Activated CD8-positive, alpha-beta memory T cell treated with anti-CD3 and anti-CD28 coated beads, Interleukin-2, amount 50 U/mL, for 1 hour (primary cell): Measurements from ENCODE around the gene SYT5.
"Not testable (repeated sequence)": the region's sequence is repeated elsewhere in the genome, so short reads cannot be mapped to it uniquely, and the experiment has no call there.

Experiments used
- DNase-seq: peaks from one replicate; pipeline ENCODE4 v3.0.0-alpha.2; 2020; ENCODE audit errors: extremely low read depth

SYT5 gene

DNA sequence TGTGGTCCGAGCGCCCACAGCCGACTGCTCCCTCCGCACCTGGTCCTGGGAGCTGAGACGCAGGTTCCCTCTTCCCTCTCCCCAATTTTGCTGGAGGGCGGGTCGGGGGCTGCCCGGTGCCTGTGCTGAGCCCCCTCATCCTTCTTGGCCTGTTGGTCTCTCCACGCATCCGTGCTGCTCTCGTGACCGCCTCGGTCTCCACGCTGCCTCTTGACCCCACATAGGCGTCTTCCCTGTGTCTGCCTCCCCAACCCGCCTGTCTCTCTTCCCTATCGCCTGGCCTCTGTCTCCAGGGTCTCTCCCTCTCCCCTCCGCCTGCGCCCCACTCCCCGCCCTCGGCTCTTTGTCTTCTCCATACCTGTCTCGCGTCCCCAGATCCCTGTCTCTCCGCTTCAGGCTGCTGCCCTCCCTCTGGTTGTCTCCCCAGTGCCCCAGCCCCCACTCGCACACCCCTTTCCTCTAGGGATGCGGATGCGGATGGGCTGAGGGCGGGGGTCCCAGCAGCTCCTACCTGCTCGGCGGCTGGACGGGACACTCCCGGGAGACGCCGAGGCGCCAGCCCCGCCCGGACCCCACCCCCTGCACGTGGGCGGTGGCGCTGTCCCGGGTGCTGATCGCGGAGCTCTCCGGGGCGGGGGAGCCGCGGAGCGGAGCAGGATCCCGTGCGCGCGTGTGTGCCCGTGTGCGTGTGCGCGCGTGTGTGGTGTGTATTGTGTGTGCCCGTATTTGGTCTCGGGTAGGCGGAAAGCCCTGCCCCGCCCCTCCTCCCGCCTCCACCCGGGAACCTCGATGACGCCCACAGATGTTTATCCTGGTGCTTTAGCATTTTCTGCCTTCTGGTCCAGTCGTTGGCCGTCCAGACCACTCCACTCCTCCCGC lies at the start of gene SYT5:
SYT5 (minus strand) TSS at position 684 of the 879 bp plus-strand sequence. CDS start 1,248 bp downstream, outside the sequence.
- no peak for DNase-seq

DNA sequence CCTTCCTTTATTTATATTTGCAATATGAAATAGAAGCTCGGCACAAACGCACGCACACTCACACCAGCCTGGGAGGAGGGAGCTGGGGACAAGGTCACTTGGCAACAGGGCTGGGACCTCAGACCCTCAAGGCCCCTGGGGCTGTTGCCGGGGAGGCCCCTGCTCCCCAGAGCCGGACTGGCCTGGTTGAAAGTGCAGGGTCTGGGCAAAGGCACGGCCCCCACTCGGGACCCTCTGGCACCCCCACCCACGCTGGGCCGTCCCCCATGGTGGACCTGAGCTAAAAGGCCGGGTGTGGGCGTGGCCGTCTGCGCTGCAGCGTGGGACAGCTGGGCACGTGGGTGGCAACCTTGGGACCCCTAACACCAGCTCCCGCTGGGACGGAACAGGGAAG lies 49.7 kb upstream of the SYT5 start:
- no peak for DNase-seq

DNA sequence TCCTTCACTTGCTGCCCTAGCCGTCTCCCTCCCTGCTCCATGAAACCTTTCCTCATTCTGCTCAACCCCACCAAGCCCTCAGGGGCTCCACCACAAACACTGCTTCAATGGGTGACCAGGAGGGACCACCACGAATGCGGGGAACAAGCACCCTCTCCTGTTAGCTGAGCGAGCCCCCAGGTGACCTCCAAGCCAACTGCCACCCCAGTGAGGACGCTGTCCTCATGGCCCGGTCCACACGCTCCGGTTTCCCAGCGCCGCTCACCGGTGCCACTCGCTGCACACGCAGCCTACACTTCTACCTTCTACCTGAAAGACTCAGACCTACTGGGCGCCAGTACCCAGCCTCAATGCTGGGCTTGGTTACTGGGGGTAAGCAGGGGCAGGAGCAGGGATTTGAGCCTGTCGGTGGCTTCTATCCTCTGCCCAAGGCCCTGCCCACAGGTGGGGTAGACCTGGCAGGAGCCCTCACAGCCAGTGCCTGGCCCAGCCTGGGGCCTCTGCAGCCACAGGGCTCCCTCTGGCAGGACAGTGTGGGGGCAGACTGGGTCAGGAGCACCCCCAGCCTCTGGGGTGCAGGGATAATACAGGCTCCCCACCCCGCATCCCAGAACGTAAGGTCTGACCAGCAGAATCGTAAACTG lies 49.2 kb upstream of the SYT5 start:
- no peak for DNase-seq

DNA sequence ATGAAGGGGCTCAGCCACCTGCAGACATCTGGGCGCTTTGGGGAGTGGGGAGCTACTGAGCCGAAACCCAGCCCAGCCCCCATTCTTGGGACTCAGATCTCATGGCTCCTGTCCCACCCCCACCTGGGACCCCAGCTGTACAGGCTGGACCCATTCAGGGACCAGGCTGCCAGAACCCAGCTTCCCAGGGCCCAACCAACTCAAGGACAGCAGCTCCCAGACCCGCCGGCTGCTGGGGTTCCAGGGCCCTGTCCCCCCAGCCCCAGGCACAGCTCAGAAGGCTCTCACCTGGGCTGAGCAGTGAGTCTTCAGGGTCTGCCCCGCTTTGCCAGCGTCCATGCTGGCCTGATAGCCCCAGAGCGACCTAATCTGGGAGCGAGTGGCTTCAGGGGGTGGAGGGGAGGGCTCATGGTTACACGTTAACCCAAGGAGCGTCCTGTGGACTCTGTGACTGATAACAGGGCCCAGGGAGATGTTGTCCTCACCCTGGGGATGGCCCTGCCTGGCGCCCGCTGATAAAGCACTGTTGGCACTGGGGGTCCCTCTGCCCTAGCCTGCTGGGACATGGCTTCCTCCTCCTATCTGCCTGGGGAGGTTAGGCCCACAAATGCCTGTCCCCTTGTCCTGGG lies 48.4 kb upstream of the SYT5 start, which contains the start of gene TMEM86B:
TMEM86B (minus strand) TSS at position 361 of the 629 bp plus-strand sequence; CDS start at position 339, 22 bp downstream.
- no peak for DNase-seq

DNA sequence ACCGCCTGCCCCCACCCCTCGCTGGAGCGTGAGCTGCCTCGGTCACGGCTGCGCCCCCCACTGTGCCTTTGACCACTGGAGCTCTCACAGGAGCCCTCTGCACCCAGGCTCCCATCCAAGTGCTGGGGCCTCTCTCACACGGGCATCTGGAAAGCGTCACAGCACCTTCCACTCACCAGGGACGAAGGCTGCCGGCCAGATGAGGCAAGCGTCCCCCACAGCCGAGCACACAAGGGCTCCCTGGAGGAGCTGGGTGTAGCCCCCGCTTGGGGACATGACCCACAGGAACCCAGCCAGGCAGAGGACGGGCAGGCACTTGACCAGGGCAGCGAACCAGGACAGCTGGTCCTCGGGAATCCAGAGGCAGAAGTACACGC lies 47.9 kb upstream of the SYT5 start:
- DNase-seq: no peak

DNA sequence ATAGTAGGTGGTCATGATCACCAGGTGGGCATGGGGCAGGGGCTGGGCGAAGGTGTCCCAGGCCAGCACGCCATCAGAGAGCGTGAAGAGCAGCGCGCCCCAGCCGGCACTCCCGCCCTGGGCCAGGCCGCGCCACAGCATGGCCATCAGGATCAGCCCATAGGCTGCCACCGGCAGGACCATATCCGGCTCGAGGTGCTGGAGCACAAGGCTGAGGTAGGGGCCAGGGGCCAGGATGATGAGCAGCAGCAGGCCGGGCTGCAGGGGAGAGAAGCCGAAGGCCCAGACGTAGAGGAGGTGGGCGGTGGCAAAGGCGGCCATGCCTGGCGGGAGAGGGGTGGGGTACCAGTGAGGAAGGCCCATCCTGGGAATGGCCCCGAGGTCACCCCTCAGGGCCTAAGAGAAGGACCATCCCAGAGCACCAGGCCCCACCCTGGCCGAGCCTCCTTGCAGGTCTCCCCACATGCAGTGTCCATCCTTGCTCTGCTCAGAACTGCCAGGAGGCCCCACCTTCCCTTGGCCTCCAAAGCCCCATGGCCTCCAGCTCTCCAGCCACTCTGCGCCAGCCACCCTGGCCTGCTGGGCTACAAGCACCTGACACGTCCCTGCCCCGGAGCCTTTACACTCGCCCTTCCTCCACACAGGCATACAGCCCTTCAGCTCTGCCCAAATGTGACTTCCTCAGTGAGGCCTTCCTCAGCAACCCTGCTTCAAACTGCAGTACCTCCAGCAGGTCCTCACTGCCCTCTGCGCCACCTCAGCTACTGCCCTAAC lies 47.3 kb upstream of the SYT5 start:
- no peak for DNase-seq

DNA sequence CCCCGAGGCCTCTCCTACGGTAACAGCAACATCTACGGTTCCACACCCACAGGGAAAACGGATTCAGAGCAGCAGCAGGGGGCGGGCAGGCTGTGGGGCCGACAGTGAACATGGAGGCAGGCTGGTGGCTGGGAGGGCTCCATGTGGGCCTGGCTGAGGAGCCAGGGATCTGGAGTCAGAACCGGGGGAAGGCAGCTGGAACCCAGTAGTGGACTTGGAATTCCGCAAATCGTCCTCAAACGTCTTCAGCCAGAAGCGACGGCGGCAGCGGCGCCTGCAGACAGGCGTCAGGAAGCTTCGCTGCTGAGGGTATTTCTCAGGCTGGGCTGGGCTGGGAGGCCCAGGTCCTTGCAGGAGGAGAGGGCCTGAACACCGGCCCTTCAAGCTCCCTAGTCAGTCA lies 46.7 kb upstream of the SYT5 start:
- no peak for DNase-seq

DNA sequence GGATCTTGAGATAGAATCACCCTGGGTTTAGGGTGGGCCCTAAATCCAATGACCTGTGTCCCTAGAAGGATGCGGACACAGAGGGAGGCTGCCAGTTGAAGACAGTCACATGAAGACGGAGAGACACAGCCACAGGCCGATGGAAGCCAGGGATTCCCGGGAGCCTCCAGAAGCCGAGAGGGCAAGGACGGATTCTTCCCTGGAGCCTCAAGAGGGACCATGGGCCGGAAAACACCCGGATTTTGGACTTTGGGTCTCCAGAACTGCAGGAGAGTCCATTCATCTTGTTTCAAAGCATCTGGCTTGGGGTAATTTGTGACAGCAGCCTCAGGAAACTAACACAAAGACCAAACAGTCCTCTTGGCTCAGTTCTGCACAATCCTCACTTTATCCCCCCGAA lies 46.2 kb upstream of the SYT5 start:
- DNase-seq: no peak

DNA sequence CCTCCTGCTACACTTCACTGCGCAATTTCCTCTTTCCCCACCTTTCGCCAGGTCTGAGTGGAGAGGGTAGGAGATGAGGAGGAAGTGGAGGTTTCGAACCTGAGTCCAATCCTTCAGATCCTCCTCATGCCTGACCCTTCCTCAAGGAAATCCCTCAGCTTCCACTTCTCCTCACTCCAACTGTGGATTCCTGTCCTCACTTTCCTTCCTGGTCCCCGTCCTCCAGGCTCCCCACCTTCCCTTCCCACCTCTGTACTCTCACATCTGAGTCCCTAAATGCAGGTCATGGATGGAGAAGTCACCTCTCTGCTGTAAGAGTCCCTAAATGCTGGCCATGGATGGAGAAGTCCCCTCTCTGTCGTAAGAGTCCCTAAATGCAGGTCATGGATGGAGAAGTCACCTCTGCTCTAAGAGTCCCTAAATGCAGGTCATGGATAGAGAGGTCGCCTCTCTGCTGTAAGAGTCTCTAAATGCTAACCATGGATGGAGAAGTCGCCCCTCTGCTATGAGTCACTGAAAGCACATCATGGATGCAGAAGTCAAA lies 45.4 kb upstream of the SYT5 start:
- no peak for DNase-seq

DNA sequence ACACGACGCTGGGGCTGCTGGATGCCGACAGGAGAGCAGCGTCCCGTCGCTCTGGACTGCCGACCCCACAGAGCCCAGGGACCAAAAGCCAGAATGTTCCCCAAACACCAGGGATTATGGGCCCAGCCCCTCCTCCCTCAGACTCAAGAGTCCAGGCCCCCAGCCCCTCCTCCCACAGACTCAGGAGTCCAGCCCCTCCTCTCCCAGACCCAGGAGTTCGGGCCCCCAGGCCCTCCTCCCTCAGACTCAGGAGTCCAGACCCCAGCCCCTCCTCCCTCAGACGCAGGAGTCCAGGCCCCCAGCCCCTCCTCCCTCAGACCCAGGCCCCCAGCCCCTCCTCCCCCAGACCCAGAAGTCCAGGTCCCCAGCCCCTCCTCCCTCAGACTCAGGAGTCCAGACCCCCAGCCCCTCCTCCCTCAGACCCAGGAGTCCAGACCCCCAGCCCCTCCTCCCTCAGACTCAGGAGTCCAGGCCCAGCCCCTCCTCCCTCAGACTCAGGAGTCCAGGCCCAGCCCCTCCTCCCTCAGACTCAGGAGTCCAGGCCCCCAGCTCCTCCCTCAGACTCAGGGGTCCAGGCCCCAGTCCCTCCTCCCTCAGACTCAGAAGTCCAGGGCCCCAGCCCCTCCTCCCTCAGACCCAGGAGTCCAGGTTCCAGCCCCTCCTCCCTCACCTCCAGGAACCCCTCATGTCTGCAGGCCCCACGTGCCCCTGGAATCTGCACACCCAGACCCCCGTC lies 44.8 kb upstream of the SYT5 start:
- DNase-seq: not testable (repeated sequence)

DNA sequence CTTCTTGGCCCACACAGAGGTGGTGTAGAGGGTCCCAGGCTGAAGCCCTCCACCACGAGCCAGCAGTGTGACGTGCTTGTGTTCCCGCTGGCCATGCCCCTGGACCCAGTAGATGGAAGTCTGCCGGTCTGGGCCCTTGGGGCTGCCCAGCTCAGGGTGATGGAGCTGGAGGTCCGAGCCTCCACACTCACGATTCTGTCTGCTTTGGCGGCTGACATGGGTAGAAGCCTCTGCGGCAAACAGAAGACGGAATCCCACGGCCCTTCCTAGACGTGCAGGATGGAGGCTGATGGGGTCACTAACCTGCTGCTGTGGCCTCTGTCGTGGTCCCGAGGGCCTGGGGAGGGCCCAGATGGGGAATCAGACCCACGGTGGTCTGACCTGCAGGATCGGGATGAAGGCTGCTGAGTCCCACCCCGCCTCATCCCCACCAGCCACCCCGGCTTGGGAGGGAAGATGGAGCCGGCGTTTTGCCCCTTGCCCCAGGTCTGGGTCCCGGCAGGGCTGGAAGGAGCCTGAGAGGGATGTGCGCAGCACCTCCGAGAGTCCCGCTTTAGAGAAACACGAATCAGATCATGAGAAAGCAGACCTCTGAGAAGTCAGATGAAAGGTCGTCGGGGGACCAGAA lies 44.1 kb upstream of the SYT5 start:
- no peak for DNase-seq

DNA sequence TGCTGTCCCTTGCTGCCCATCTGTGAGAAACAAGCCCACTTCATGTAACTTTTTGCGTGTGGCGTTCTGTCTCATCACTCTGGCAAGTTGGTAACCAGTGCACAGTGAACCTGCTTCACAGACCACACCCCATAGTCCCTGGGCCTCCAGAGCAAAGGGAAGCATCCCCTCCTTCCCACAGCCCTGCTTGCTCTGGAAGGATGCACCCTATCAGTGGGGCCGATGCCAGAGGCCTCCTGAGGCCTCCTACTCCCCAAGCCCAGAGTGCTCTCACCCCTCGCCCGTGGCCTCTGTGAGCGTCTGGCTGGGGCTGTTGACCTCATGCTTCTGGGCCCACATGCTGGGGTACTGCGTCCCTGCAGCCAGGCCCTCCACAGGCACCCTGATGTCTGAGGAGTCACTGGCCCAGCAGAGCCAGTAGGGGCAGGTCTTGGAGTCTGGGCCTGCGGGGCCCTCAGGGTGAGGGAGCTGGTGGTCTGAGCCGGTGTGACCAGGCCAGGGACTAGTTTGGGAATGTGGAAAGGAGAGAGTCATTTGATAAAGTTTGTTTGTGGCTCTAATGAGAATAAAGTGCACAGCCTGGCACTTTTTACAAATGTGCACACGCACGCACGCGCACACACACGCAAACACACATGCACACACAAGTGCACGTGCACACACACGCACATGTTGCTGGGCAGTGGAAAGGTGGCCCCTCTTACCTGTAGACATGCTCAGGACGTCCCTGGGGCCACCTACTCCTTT lies 43.4 kb upstream of the SYT5 start:
- no peak for DNase-seq

DNA sequence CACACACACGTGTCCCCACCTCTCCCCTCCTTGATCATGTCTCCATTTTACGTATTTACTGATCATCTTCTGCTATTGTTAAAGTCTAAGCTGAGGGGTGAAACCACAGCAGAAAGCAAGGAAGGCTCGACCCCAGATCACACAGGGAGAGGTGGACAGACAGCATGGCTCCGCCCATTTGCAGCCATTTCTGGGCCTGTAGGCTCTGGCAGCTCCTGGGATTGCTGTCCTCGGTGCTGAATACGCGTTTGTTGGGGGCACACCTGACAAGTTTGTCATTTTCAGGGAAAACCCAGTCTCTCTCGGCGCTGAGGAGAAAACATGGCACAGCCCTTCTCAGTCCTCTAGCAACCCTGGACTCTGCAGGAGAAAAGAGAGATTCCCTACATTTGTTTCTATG lies 40.4 kb upstream of the SYT5 start:
- DNase-seq: no peak

DNA sequence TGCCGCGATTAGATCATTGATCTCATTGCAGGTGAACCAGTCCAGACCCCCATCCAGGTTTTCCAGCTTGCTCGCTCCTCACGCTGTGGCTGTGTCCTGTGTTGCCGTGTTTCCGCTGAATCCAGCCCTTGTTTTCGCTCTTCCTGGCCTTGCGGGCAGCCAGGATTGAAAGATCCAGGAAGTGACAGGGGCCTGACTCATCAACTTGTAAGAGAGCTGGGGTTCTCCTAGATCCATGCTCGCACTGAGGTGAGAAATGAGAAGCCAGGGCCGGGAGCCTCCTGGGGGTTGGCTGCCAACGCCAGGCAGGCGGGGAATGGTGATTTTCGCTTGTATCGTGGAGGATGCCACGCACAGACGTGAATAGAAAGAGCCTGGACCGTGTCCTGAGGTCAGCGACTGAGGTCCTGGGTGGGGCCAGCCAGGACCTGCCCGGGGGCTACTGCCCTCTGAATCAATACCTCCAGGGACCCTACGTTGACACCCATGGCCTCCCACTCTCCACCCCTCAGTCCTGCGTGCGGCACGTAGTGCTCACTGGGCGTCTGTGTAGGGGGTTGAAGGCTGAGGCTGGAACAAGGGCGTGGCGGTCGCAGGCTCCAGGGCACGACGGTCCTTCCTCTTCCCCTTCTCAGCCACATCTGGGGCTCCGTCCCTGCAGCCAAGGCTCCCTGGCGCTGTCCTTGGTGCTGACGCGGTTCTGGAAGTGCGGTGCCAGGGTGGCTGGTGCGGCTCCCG lies 36.5 kb upstream of the SYT5 start:
- DNase-seq: no peak

DNA sequence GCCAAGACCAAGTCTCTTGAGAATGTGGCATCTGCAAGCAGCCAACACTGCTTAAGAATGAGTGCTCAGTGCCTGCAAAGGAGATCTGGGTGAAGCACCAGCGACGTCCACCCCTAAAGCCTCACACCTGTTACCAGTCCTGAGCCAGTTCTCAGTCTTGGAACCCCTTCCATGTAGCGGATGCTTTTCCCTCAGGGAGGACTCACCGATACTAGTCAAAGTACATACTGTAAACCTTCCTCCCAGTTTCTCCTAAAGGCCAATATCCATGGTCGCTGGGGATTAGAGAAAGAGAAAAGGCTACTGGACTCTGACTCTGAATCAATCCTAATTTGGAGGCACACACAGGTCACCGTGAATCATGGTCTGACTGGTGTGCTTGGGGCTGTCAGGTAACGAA lies 33.5 kb upstream of the SYT5 start:
- no peak for DNase-seq

DNA sequence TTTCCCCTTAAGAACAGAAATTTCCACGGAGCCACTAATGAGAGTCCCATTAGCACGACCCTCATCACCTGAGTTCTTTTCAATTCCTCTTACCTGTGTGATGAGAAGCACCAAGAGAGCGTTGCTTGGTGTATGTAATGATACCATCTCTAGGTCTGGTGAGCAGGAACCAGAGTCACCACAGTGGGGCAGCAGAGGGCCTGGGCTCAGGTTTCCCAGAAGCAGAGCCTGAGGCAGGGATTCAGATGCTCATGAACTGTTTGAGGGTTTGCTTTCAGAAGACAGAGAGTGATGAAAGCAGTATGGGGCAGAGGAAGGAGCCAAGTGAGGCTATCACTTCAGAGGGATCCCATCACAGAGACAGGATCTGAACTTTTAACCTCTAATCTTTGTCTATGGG lies 32.4 kb upstream of the SYT5 start:
- no peak for DNase-seq

DNA sequence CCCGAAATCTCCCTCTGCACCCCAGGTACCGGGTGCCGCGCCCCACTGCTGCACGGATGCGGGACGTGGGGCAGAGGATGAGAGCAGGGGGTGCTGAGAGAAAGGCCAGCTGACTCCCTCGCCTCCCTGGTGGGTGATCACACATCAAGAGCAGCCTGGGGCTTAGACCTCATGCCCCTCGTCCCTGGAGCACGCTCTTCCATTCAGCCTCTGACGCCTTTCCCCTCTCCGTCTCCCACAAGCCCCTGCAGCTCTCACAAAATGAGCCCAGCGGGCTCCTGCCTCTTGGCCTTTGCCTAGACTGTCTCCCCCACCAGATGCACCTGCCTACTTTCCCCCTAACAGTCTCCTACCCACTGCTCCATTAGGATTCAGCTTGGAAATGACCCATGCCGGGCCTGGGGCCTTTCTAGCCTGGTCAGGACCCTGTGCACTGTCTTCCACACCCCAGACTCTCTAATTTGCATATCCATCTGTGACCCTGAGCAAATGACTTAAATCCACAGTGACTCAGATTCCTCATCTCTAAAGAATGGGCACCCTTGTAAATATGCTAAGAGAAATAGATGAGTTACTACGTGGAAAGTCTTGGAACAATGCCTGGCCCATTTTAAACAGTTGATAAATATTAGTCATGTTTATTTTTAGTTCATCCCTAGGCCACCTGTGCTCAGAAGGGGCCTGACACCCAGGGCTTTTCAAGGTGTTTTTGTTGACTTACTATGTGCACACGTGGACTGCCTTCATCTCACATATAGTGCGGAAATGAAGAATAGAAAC lies 29.8 kb upstream of the SYT5 start:
- no peak for DNase-seq
